HG02870 (cell line): ENCODE results near the gene ACTR3.
"Not testable (repeated sequence)": the region's sequence is repeated elsewhere in the genome, so short reads cannot be mapped to it uniquely, and the experiment has no call there.

ENCODE experiments used
- ATAC-seq: cut with Tn5 transposase; IDR thresholded peaks from one replicate; pipeline ENCODE4 v1.9.1; 2021; ENCODE audit warnings: mild to moderate bottlenecking, moderate library complexity; ENCODE audit not compliant: unreplicated experiment

The ACTR3 gene

GRCh38 chr2:113899166-113899565 is 9.3 kb downstream of the ACTR3 start:
- no peak for ATAC-seq

GRCh38 chr2:113901943-113902342 is 12.1 kb downstream of the ACTR3 start:
- no peak for ATAC-seq

DNA sequence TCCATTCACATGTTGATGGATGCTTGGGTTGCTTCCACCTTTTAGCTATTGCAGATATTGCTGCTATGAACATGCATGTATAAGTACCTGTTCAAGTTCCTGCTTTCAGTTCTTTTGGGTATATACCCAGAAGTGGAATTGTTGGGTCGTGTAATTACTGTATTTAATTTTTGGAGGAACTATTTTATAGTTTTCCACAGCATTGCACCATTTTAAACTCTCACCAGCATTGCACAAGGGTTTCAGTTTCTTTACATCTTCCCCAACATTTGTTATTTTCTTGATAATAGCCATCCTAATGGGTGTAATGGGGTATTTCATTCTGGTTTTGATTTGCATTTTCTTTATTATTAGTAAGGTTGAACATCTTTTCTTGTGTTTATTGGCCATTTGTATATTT is 16.0 kb downstream of the ACTR3 start:
- no peak for ATAC-seq

GRCh38 chr2:113906647-113907046 is 16.8 kb downstream of the ACTR3 start:
- no peak for ATAC-seq

GRCh38 chr2:113907297-113907696 is 17.4 kb downstream of the ACTR3 start:
- ATAC-seq = no peak

DNA sequence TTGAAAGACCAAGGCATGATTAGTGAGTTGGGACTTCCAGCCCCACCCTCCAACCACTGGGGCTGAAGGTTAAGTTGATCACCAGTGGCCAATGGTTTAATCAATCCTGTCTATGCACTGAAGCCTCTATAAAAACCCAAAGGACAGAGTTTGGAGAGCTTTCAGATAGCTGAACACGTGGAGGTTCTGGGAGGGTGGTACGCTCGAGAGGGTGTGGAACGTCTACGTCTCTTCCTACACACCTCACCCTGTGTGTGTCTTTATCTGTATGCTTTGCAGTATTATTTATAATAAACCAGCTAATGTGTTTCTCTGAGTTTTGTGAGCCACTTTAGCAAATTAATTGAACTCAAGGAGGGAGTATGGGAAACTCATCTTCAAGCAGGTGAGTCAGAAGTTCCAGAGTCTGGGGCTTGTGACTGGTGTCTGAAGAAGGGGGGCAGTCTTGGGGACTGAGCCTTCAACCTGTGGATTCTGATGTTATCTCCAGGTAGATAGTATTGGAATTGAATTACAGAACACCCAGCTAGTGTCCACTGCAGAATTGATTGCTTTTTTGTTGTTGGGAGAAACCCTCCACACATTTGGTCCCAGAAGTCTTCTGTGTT is 20.3 kb downstream of the ACTR3 start:
- ATAC-seq = no peak

DNA sequence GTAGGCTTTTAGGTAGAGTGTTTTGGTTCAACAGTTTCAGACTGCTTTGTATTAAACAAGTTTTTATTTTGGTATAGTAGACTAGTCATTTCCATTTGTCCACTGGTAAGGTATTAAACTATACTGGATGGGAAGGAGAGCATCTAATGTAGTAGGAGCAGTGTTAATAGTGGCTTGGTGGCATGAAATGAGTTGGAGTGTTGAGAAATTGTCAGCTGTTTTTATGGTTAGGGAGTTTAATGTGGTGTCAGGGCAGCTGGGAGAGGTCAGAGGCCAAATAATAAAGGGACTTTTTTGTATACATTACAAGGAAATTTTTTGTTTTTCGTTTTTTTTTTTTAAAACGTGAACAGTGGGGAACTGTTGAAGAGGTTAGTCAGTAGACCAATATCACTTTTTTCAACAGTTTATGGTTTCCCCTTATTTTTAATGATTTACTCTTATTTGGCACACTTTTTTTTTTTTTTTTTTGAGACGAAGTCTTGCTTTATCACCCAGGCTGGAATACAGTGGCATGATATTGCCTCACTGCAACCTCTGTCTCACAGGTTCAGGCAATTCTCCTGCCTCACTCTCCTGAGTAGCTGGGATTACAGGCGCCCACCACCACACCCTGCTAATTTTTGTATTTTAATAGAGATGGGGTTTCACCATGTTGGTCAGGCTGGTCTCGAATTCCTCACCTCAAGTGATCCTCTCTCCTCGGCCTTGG is 21.2 kb downstream of the ACTR3 start:
- ATAC-seq = no peak

- ATAC-seq = no peak
Observed at GRCh38 chr2:113915082-113915819, 25.4 kb downstream of the ACTR3 start.

- no peak for ATAC-seq
Observed at GRCh38 chr2:113918229-113918628, 28.3 kb downstream of the ACTR3 start.

DNA sequence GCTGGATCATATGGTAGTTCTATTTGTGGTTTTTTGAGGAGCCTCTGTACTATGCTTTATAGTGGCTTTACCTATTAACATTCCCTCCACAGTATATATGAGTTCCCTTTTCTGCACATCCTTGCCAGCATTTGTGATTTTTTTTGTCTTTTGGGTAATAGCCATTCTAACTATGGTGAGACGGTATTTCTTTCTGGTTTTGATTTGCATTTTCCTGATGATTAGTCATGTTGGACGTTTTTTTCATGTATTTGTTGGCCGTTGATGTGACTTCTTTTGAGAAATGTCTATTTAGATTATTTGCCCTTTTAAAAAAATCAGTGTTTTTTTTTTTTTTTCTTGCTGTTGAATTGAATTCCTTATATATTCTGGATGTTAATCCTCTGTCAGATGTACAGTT is 31.1 kb downstream of the ACTR3 start:
- ATAC-seq = no peak

- ATAC-seq = no peak
Observed at GRCh38 chr2:113922335-113922734, 32.4 kb downstream of the ACTR3 start.

DNA sequence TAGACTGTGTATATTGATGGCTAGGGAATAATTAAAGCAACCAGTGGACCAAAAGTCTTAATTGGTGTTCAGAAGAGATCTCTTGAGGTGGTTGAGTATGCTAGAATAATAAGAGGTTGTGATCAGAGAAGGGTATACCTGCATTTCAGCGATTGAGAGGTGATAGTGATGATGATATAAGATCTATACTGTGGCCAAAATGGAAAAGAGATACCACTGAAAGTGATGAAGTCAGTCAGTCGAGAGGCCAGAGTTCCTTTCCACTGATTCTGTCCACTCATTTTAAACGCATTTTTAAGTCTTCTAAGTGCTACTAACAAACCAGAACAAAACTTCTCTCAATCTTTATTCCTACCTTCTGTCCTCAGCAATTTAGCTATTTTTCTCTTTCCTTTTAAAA is 32.9 kb downstream of the ACTR3 start:
- peak; percentile 37 for ATAC-seq

- no peak for ATAC-seq
Observed at GRCh38 chr2:113925884-113926283, 36.0 kb downstream of the ACTR3 start.

- ATAC-seq = no peak
Observed at GRCh38 chr2:113926314-113926713, 36.4 kb downstream of the ACTR3 start.

GRCh38 chr2:113930448-113930847 is 40.6 kb downstream of the ACTR3 start:
- no peak for ATAC-seq

DNA sequence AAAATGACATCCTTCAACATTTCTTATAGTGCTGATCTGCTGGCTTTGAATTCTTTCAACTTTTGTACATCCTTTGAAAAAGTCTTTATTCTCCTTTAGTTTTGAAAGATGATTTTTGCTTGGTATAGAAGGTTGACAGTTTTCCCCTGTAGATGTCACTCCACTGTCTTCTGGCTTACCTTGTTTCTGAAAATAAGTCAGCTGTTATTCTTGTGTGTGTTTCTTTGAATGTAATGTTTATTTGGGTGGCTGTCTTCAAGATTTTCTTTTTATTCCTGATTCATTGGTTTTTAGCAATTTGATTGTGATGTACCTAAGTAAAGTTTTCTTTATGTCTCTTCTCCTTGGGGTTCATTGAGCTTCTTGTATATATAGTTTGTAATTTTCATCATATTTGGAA is 47.6 kb downstream of the ACTR3 start:
- no peak for ATAC-seq

- no peak for ATAC-seq
Observed at GRCh38 chr2:113940891-113941290, 51.0 kb downstream of the ACTR3 start.

DNA sequence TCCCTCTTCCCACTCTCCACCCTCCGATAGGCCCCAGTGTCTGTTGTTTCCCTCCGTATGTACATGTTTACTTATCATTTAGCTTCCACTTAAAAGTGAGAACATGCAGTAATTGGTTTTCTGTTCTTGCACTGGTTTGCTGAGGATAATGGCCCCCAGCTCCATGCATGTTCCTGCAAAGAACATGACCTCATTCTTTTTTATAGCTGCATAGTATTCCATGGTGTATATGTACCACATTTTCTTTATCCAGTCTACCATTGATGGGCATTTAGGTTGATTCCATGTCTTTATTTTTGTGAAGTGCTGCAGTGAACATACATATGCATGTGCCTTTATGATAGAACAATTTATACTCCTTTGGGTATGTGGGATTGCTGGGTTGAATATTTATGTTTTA is 55.9 kb downstream of the ACTR3 start:
- ATAC-seq = not testable (repeated sequence)

GRCh38 chr2:113950906-113951305 is 61.0 kb downstream of the ACTR3 start:
- not testable (repeated sequence) for ATAC-seq

GRCh38 chr2:113961000-113961399 is 71.1 kb downstream of the ACTR3 start:
- ATAC-seq = no peak

GRCh38 chr2:113962692-113963480 is 73.0 kb downstream of the ACTR3 start:
- no peak for ATAC-seq
